Large intestine (tissue), 3 donors: ENCODE measurements around the gene LPP. TPM values are rescaled to one million over a fixed set of nuclear protein-coding genes. Genes with fewer than 3 reads are reported as not detected.
A peak's percentile ranks its signal among the peaks of the same experiment; 100 is the strongest.

Experiments used
- DNase-seq, 2 donors: peaks; one replicate each; pipeline versions ENCODE4 v3.0.0 to v3.0.0-alpha.2; 2013
- H3K27ac ChIP-seq: one replicate; pipeline ENCODE4 v1.5.1; 2013; ENCODE audit warnings: low read length
- H3K27me3 ChIP-seq: 2 replicates; pipeline ENCODE4 v1.6.1; 2013; ENCODE audit warnings: low read length; ENCODE audit not compliant: control insufficient read depth, insufficient read depth
- H3K36me3 ChIP-seq: 2 replicates; pipeline ENCODE4 v1.6.1; 2013; ENCODE audit warnings: low read length; ENCODE audit not compliant: control insufficient read depth, insufficient read depth
- H3K4me1 ChIP-seq: one replicate; pipeline ENCODE4 v1.6.1; 2013; ENCODE audit warnings: low read length; ENCODE audit not compliant: control insufficient read depth, insufficient read depth
- H3K4me3 ChIP-seq: one replicate; pipeline ENCODE4 v1.5.1; 2013; ENCODE audit warnings: low read length
- H3K9me3 ChIP-seq: one replicate; pipeline ENCODE4 v1.6.1; 2013; ENCODE audit warnings: mild to moderate bottlenecking, low read depth, low read length, moderate library complexity; ENCODE audit not compliant: control insufficient read depth
- WGBS: methylation state at CpG from one replicate; pipeline ENCODE4 v1.1.5; 2013; ENCODE audit warnings: low lambda C conversion rate; ENCODE audit not compliant: insufficient coverage; 5-methylcytosine and 5-hydroxymethylcytosine counted together
- polyA plus RNA-seq: library from polyadenylated mRNA; unstranded; fragments of 120-200 nt; gene quantifications from one replicate; pipeline ENCODE4 v1.2.1, GENCODE V29; 2013

LPP gene
- polyA plus RNA-seq, 1 donor = 41.2 TPM

DNA sequence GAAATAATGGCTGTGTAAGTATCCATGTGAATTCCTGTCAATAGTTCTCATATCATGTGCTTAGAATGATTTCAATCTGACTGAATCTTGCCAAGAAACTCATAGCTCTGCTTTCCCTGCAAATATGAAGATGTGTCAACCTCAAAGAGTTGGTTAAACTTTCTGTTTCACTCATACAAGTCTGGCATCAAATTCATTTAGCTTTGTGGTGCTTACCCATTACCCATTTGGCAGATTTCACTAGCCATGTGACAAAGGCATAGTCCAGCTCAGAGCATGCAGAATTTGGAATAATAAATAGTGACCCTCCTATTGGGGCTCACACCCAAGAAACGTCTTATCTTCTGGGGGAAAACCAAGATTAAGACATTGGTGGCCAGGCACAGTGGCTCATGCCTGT is 761.2 kb downstream of the LPP start:
- Histone ChIP-seq H3K36me3 (no peaks in the 10 kb centered on the region), H3K9me3 (no peaks in the 10 kb centered on the region), H3K4me1 (peaks cover 28% of the 10 kb centered on the region), H3K27me3 (no peaks in the 10 kb centered on the region), H3K4me3 (no peak overlapping the region), H3K27ac (no peak overlapping the region)
- WGBS = no CpG with 5 or more reads among the region's 1 CpG
- DNase-seq = no peak

DNA sequence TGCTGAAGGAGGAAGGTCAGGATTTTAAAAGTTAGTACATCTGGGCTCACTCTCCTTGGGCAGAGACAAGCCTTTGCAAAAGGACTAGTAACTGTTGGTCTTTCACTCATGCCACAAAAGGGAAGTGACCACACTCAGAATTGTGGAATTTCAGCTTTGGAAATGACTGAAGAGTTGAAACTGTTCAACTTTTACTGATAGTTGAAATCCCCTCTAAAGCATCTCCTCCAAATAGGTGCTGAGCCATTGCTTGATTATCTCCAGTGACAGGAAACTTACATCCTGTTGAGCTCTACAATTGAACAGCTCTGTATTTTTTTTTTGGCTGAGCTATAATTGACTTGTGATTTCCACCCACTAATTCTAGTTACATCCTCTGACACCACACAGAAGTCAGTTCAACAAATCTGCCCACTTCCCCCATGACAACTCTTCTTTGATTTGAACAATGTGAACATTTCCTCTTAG is 763.0 kb downstream of the LPP start:
- DNase-seq = no peak

DNA sequence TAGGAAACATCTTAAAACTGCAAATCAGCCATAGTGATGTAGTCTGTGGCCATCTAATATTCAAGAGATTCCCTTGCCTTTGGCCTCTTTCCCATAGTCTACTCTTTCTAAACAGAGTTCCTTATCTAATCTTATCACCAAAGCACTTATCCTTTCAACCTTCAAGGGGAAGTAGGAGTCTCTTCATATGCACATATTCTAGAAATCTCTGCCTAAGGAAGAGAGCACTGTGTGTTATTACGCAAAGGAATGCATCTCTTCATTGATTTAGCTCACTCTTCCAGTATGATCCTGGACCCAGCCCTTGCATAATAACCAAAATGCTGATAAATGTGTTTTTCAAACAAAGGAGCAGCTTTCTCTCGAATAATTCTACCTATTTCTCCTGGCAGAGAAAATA is 764.1 kb downstream of the LPP start:
- no peaks in the 10 kb centered on the region for H3K36me3 ChIP-seq
- H3K27ac ChIP-seq = peak overlapping the region; percentile 3
- no peaks in the 10 kb centered on the region for H3K9me3 ChIP-seq
- H3K4me1 ChIP-seq = peaks cover 21% of the 10 kb centered on the region
- H3K4me3 ChIP-seq = no peak overlapping the region
- 17% methylated on average over 1 of the region's 2 CpGs for WGBS
- no peaks in the 10 kb centered on the region for H3K27me3 ChIP-seq
- peak; percentile 34 to 67 for DNase-seq

More for the DNA sequence above, 763.0 kb downstream of the LPP start:
- Histone ChIP-seq H3K27ac (no peak overlapping the region), H3K36me3 (no peaks in the 10 kb centered on the region), H3K27me3 (no peaks in the 10 kb centered on the region), H3K9me3 (no peaks in the 10 kb centered on the region), H3K4me3 (no peak overlapping the region), H3K4me1 (peaks cover 21% of the 10 kb centered on the region)

DNA sequence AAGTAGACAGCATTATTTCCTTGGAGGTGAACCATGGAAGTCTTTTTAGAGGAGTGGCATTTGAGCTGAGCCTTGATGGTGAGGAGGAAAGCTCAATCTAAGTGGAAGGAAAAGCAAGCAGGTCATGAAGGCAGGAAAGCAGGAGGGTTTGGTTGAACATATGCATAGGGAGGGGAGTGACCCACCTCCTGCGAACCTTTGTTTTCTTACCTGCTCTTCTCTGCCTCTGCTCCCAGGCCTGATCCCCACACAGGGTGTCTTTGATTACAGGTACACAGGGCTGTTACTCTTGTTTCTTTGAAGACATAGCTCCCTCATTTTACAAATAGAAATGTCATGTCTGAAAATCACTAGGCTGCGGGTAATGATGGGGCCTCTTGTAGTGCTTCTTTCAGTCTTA is 769.7 kb downstream of the LPP start:
- Histone ChIP-seq H3K9me3 (no peaks in the 10 kb centered on the region), H3K36me3 (no peaks in the 10 kb centered on the region), H3K4me3 (no peak overlapping the region), H3K27me3 (no peaks in the 10 kb centered on the region), H3K4me1 (peaks cover 8% of the 10 kb centered on the region), H3K27ac (no peak overlapping the region)
- WGBS = no CpG with 5 or more reads among the region's 2 CpGs
- no peak for DNase-seq

DNA sequence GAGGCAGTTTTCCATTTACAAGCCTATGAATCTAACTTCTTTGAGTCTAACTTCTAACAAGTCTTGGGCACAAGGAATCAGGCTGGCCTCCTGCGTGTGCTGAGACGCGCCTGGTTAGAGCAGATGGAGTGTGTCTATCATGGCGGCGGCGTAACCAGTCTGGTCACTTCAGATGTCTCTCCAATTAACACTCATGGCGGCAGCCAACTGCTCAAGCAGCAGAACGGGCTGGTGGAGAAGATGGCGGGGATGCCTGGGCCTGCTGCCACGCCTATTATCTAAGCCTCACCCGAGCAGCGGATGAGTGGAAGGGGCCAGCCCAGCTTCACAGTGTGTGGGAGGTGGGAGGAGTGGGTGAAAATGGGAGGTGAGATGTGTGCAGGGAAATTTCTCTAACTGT is 771.4 kb downstream of the LPP start:
- no peaks in the 10 kb centered on the region for H3K36me3 ChIP-seq
- no peak overlapping the region for H3K4me3 ChIP-seq
- no CpG with 5 or more reads among the region's 12 CpGs for WGBS
- H3K4me1 ChIP-seq = peaks cover 5% of the 10 kb centered on the region
- no peak overlapping the region for H3K27ac ChIP-seq
- no peaks in the 10 kb centered on the region for H3K9me3 ChIP-seq
- no peaks in the 10 kb centered on the region for H3K27me3 ChIP-seq
- no peak for DNase-seq

DNA sequence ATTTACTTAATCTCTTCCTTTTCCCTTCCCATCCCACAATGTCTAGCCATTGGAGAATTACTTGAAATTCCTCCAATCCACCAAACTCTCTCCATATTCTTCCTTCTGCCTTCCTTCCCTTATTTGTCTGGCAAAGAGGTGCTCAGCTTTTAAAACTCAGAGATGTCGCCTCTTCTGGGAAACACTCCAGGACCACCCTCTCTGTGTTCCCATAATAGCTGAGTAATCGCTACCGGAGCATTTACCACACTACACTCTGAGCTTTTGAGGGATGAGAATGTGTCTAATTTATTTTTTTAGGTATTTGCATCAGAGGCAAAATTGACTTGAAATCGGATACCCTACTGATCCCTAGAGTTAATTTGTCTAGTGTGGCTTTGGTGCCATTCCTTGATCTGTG is 772.2 kb downstream of the LPP start:
- H3K27me3 ChIP-seq = no peaks in the 10 kb centered on the region
- H3K4me3 ChIP-seq = no peak overlapping the region
- DNase-seq = no peak
- no peak overlapping the region for H3K27ac ChIP-seq
- H3K9me3 ChIP-seq = no peaks in the 10 kb centered on the region
- peaks cover 5% of the 10 kb centered on the region for H3K4me1 ChIP-seq
- H3K36me3 ChIP-seq = no peaks in the 10 kb centered on the region
- no CpG with 5 or more reads among the region's 4 CpGs for WGBS

DNA sequence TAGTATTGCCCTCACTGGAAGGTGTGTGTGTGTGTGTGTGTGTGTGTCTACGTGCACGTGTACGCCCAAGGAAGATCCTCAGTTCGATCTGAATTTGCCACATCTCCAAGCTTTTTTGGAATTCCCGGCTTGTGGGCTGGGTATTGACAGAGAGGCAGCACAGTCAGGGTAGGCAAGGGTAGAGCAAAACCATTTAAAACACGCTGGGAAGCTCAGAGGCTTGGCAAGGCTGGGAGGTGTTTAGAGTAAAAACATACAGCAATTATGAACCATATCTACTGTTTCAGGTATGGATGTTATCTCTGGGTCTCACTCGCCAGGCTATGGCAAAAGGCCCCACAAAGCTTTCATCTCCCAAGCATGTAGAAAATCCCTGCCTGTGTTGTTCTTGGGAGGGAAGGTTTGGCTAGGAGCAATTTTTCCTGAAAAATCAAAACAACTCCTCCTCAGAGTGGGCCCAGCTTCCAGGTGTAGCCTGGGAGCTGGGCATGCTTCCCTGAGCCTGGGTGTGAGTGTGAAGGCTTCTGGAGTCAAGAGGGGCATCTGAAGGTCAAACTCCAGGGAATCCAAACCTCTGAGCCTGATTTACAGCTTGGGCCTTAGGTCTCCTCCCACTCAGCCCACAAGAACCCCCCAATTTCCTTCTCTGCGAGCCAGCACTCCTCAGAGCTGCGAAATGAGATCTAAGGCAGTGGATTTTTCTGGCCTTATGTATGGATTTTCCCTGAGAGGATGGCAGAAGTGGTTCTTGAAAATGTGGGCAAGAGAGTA is 773.0 kb downstream of the LPP start:
- DNase-seq = no peak
- Histone ChIP-seq H3K4me1 (peaks cover 5% of the 10 kb centered on the region), H3K36me3 (no peaks in the 10 kb centered on the region), H3K9me3 (no peaks in the 10 kb centered on the region), H3K27me3 (no peaks in the 10 kb centered on the region), H3K4me3 (no peak overlapping the region), H3K27ac (no peak overlapping the region)
- WGBS = 100% methylated on average over 1 of the region's 9 CpGs

DNA sequence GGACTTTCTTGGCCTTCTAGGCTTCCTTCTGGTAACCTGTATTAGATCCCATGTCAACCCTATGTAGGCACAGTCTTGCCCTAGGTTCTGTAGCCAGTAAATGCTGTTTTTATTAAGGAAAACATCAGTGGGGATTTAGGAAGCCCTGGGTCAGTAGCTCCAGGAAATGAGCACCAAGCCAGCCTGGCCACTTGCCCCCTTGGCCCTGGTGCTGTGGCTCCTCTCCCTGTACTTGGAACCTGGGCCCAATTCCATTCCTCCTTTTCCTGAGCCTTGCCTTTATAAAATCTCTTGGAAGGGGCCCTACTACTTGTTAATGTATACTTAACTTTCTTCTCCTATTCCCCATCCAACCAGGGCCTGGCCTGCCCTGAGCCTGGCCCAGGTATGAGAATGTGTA is 774.0 kb downstream of the LPP start:
- H3K27ac ChIP-seq = no peak overlapping the region
- no peaks in the 10 kb centered on the region for H3K27me3 ChIP-seq
- no peaks in the 10 kb centered on the region for H3K36me3 ChIP-seq
- no peaks in the 10 kb centered on the region for H3K9me3 ChIP-seq
- H3K4me3 ChIP-seq = no peak overlapping the region
- DNase-seq = no peak
- peaks cover 5% of the 10 kb centered on the region for H3K4me1 ChIP-seq

DNA sequence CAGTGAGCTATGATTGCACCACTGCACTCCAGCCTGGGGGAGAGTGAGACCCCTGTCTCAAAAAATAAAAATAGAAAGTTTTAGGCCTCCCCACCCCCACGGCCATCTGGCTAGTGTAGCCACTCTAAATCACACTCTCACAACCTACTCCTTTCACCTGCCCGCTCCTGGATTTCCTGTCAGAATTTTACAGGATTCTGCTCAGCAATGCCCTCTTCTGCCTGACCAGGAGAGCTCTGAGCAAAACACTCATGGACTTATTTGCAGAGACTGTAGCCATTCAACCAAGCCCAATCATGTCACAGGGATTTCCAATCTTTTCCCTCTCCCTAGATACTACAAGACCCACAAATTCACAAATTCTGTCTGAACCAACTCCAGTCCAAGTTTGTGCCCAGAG is 775.2 kb downstream of the LPP start:
- Histone ChIP-seq H3K4me3 (no peak overlapping the region), H3K9me3 (no peaks in the 10 kb centered on the region), H3K27ac (no peak overlapping the region), H3K36me3 (no peaks in the 10 kb centered on the region), H3K4me1 (peaks cover 5% of the 10 kb centered on the region), H3K27me3 (no peaks in the 10 kb centered on the region)
- WGBS = no CpG with 5 or more reads among the region's 2 CpGs
- DNase-seq = peak; percentile 23 to 33

DNA sequence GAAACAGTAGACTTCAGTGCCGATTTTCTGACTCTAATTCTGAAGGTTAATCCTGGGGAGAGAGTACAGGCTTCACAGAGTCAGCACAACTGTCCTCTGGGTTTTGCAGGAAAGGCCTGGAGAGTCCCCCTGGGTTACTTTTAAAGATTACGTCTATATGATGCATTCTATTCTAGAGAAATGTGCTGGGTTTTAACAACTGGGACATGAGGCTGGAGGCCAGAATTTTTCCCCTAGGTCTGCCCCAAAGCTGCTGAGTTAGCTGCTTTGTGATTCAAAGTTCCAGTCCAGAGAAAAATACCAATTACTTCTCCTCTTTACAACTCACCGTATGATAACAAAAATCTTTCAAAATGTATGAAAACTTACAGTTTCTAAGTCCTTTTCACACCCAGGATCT is 777.1 kb downstream of the LPP start:
- WGBS = no CpG with 5 or more reads among the region's 3 CpGs
- Histone ChIP-seq H3K9me3 (no peaks in the 10 kb centered on the region), H3K4me1 (peaks cover 5% of the 10 kb centered on the region), H3K27ac (no peak overlapping the region), H3K27me3 (no peaks in the 10 kb centered on the region), H3K4me3 (no peak overlapping the region), H3K36me3 (no peaks in the 10 kb centered on the region)
- no peak for DNase-seq

DNA sequence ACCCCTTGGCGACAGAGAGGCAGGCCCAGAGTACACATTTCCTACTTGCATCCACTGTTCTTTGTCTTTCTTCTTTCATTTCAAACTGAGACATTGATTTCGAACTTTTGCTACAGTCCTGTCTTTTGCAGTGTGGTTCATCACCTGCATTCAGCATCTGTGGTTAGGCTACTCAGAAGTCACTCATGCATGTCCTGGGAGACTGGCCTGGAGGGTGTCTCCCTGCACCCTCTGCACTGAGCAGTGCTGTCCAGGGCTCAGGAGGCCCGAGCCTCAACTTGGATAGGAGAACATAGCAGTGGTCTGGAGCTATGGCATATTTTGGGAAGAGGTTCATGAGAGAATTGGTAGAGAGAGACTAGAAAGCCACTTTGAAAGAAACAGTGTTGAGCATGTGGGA is 777.6 kb downstream of the LPP start:
- no peaks in the 10 kb centered on the region for H3K27me3 ChIP-seq
- peaks cover 5% of the 10 kb centered on the region for H3K4me1 ChIP-seq
- no peaks in the 10 kb centered on the region for H3K36me3 ChIP-seq
- DNase-seq = no peak
- no peaks in the 10 kb centered on the region for H3K9me3 ChIP-seq
- H3K4me3 ChIP-seq = no peak overlapping the region
- H3K27ac ChIP-seq = no peak overlapping the region
- WGBS = 80% methylated on average over 1 of the region's 3 CpGs
